Hippocampal formation (tissue), 2 donors: Measurements from ENCODE around the gene IGFN1.
"Not testable (repeated sequence)": the region's sequence is repeated elsewhere in the genome, so short reads cannot be mapped to it uniquely, and the experiment has no call there.

ENCODE experiments used
- DNase-seq, 2 donors: peaks; one replicate each; lab custom pipeline; 2025; lab: John Stamatoyannopoulos, UW

Gene IGFN1

GRCh38 chr1:201248721-201249559, 58.3 kb downstream of the IGFN1 start:
- no peak for DNase-seq

GRCh38 chr1:201250326-201251011, 59.8 kb downstream of the IGFN1 start:
- no peak for DNase-seq

GRCh38 chr1:201251411-201251810, 60.8 kb downstream of the IGFN1 start:
- DNase-seq = no peak

- no peak for DNase-seq
These were observed 61.3 kb downstream of the IGFN1 start for GRCh38 chr1:201251851-201252430.

DNA sequence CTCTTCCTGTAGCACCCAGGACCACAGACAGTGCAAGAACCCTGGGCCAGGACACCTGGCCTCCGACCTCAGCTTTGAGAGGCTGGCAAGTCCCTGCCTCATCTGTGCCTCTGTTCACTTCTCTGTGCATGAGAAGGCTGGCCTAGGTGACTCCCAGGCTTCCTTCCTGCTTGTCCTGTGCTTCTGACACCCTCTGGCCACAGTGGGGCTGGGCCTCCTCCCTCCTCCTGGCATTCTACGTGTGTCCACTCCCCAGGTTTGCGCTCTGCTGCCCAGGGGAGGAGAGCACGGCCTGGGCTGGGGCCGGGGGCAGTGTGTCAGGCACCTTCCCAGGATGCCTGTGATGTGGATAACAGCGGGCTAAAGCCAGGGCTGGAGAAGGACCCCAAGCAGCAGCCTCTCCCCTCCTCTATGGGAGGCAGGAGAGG, 62.3 kb downstream of the IGFN1 start:
- no peak for DNase-seq

DNA sequence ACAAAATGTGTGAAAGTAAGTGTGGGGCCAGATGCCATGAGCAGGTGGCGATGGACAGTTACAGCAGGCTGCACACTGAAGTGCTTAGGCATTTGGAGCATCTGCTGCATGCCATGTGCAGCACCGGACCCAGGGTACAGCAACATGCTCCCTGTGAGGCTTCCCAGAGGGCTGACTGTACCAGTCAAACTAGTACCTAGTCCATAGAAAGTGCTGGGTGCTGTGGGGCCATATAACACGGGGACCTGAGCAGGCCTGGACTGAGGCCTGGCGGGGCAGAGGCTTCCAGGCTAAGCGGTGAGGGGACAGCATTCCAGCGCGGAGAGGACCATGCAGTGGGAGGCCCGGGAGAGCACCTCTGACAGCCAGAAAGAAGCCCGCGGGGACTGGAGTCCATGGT, 62.8 kb downstream of the IGFN1 start:
- no peak for DNase-seq

- no peak for DNase-seq
These were observed 63.4 kb downstream of the IGFN1 start for GRCh38 chr1:201253906-201254624.

- peak in 1 of 2 donors; percentile 51 for DNase-seq
These were observed 64.2 kb downstream of the IGFN1 start for GRCh38 chr1:201254625-201255478.

DNA sequence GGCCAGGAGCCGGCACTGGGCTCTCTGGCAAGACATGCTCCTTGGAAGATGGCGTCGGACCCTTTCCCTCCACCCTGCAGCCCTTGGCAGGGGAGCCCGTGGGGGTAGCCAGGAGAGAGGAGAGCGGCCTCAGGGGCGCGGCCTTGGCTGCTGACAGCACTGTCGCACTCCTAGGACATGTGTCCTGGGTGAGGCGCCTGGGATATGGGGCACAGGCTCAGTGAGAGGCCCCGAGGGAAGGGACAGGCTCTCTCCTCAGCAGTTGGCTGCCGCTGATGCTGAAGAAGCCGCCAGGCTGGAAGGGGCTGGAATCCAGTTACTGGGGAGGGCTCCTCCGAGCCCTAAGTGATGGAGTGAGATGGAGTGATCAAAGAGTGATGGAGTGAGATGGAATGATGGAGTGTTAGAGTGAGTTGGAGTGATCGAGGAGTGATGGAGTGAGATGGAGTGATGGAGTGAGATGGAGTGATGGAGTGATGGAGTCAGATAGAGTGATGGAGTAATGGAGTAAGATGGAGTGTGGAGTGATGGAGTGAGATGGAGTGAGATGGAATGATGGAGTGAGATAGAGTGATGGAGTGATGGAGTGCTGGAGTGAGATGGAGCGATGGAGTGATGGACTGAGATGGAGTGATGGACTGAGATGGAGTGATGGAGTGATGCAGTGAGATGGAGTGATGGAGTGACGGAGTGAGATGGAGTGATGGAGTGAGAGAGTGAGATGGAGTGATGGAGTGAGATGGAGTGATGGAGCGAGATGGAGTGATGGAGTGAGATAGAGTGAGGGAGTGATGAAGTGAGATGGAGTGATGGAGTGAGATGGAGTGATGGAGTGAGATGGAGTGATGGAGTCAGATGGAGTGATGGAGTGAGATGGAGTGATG, 65.1 kb downstream of the IGFN1 start:
- DNase-seq = no peak

- DNase-seq = not testable (repeated sequence)
These were observed 67.5 kb downstream of the IGFN1 start for GRCh38 chr1:201258132-201258531.

DNA sequence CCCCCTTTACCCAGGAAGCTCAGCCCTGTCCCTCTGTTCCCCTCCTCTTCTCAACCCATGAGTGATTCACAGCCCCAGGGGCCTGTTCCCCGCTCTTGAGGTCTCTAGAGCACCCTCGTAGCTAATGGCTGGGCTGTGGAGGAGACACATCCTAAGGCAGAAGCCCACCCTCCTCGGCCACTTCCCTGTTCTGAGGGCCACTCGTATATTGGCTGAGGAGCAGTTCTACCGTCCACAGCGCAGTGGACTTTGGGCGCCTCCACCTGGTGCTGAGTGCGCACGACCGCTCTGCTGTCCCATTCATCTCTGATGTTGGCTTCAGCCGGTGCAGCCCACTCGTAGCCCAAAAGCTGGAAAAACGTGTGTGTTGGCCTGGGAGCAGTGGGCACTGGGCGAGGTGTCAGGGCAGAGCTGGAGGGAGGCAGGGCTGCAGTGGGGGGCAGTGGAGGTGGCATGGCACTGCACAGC, 68.2 kb downstream of the IGFN1 start:
- DNase-seq = no peak

- DNase-seq = no peak
These were observed 69.0 kb downstream of the IGFN1 start for GRCh38 chr1:201259476-201260235.

DNA sequence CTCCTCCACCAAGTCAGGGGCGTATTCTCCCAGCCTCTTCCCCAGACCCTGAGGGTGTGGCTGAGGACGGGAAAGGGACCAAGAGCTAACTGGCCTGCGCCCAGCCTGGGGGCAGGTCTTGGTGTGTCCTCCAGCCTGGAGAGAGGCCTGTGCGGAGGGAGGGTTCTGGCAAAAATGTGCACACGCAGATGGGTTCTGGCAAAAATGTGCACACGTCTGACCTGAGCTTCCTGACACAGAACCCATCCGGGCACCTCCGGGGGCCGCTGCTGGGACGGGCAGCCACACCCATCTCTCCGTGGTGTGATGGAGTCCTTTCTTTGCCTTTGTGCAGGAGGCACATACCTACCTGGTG, 69.6 kb downstream of the IGFN1 start:
- DNase-seq = no peak

GRCh38 chr1:201260648-201261311, 70.2 kb downstream of the IGFN1 start:
- DNase-seq = no peak

GRCh38 chr1:201261771-201262547, 71.3 kb downstream of the IGFN1 start:
- DNase-seq = no peak

- DNase-seq = no peak
These were observed 72.5 kb downstream of the IGFN1 start for GRCh38 chr1:201262963-201263608.

DNA sequence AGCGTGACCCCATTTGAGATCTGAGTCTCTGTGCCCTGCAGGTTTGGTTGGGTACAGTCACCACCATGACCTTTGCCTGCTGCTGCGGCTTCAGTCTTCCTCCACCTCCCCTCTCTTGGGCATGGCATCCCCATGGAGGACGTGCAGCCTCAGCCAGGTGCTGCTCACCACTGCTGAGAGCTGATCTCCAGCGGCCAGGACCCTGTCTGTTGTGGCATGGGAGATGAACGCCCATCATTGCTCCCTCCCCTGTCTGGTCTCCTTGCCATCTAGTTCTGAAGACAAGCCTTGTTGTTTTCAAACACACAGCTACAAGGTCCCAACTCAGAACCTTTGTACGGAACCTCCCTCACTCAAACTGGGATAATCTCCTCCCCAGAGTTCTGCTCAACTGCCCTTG, 73.4 kb downstream of the IGFN1 start:
- DNase-seq = no peak

DNA sequence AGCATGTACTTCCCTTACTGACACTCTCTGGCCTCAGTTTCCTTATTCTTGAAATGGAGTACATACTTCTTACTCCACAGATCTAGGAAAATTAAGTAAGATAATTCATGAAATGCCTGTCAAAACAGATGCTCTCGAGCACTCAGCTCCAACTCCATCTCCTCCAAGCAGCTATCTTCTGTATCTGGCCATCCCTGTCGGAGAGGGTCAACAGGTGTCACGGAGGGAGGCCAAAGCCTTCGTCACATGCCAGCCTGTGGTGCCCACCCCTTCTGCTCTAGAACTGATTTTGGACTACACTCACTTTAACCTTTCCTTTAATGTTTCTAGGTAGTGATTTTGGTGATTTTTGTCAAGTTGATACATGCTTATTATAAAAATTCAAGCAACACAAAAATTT, 73.9 kb downstream of the IGFN1 start:
- DNase-seq = no peak
